SK-N-SH (cell line): ENCODE measurements around the gene FKBP5.

Experiments
- EZH2phosphoT487 ChIP-seq: fragments of 200-600 bp; sonication (generic); IDR thresholded peaks from 2 replicates; pipeline ENCODE4 v1.6.1; 2017; ENCODE audit warnings: low read depth, mixed run types, mild to moderate bottlenecking, antibody characterized with exemption, moderate library complexity, borderline replicate concordance
- POLR2AphosphoS5 ChIP-seq: IDR thresholded peaks from 2 replicates; pipeline ENCODE4 v1.6.1; 2012; ENCODE audit warnings: low read depth, low read length
- RFX5 ChIP-seq: IDR thresholded peaks from 2 replicates; pipeline ENCODE4 v1.6.1; 2012; ENCODE audit warnings: mild to moderate bottlenecking, improper control_type of control experiment, low read length
- TF ChIP-seq, protein P1 (sequence below): fragments of 200-600 bp; sonication (generic); IDR thresholded peaks from 2 replicates; pipeline ENCODE4 v1.6.1; 2017; ENCODE audit warnings: antibody characterized with exemption, mild to moderate bottlenecking, moderate library complexity
- TF ChIP-seq, protein P2 (sequence below): IDR thresholded peaks from 2 replicates; pipeline ENCODE4 v1.6.1; 2012; ENCODE audit warnings: mild to moderate bottlenecking, low read depth, low read length, moderate library complexity

DNA sequence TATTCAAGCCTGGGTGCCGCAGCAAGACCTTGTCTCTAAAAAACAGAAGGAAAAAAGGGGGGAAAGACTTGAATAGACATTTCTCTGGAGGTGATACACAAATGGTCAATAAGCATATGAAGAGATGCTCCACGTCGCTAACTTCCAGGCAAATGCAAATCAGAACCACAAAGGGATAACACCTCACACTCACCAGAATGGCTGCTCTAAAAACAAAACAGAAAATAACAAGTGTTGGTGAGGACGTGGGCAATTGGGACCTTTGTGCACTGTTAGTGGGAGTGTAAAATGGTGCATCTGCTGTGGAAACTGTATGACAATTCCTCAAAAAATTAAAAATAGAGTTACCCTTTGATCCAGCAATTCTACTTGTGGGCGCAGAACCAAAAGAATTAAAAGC is 127.6 kb downstream of the FKBP5 start:
- TF ChIP-seq, protein P1, sequence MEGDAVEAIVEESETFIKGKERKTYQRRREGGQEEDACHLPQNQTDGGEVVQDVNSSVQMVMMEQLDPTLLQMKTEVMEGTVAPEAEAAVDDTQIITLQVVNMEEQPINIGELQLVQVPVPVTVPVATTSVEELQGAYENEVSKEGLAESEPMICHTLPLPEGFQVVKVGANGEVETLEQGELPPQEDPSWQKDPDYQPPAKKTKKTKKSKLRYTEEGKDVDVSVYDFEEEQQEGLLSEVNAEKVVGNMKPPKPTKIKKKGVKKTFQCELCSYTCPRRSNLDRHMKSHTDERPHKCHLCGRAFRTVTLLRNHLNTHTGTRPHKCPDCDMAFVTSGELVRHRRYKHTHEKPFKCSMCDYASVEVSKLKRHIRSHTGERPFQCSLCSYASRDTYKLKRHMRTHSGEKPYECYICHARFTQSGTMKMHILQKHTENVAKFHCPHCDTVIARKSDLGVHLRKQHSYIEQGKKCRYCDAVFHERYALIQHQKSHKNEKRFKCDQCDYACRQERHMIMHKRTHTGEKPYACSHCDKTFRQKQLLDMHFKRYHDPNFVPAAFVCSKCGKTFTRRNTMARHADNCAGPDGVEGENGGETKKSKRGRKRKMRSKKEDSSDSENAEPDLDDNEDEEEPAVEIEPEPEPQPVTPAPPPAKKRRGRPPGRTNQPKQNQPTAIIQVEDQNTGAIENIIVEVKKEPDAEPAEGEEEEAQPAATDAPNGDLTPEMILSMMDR, result no peak
- TF ChIP-seq EZH2phosphoT487 (no peak), POLR2AphosphoS5 (no peak), RFX5 (no peak)
- TF ChIP-seq, protein P2, sequence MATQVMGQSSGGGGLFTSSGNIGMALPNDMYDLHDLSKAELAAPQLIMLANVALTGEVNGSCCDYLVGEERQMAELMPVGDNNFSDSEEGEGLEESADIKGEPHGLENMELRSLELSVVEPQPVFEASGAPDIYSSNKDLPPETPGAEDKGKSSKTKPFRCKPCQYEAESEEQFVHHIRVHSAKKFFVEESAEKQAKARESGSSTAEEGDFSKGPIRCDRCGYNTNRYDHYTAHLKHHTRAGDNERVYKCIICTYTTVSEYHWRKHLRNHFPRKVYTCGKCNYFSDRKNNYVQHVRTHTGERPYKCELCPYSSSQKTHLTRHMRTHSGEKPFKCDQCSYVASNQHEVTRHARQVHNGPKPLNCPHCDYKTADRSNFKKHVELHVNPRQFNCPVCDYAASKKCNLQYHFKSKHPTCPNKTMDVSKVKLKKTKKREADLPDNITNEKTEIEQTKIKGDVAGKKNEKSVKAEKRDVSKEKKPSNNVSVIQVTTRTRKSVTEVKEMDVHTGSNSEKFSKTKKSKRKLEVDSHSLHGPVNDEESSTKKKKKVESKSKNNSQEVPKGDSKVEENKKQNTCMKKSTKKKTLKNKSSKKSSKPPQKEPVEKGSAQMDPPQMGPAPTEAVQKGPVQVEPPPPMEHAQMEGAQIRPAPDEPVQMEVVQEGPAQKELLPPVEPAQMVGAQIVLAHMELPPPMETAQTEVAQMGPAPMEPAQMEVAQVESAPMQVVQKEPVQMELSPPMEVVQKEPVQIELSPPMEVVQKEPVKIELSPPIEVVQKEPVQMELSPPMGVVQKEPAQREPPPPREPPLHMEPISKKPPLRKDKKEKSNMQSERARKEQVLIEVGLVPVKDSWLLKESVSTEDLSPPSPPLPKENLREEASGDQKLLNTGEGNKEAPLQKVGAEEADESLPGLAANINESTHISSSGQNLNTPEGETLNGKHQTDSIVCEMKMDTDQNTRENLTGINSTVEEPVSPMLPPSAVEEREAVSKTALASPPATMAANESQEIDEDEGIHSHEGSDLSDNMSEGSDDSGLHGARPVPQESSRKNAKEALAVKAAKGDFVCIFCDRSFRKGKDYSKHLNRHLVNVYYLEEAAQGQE, result no peak
